HepG2 (cell line): ENCODE results near the gene KAZN. TPM values are rescaled to one million over a fixed set of nuclear protein-coding genes. Genes with fewer than 3 reads are reported as not detected.

Experiments used
- ATAC-seq: fragments of 200-7000 bp; cut with Tn5 transposase; 3 replicates; pipeline ENCODE4 v1.9.1; 2020; ENCODE audit warnings: mild to moderate bottlenecking, moderate library complexity
- BruUV-seq: library from RNA; stranded (reverse); fragments of 400-500 nt; replicated peaks from 2 replicates; lab custom pipeline; 2021; lab: Mats Ljungman, UMichigan
- CTCF ChIA-PET: fragments of 300-600 bp; formaldehyde crosslinking; extraction: SDS; loops from one replicate; lab custom pipeline; 2021; ENCODE audit warnings: low total read pairs, inconsistent platforms, low intra/inter-chr PET ratio; lab: Yijun Ruan, JAX
- POLR2A ChIA-PET: fragments of 350-600 bp; sonication (Branson Sonifier 250); formaldehyde crosslinking; loops from one replicate; lab custom pipeline; 2020; ENCODE audit warnings: antibody characterized with exemption, inconsistent platforms; lab: Yijun Ruan, JAX
- DNase-seq: peaks from one replicate; pipeline ENCODE4 v3.0.0-alpha.2; 2015; ENCODE audit warnings: low spot score
- FAIRE-seq: peaks from 3 replicates; lab custom pipeline; 2011; peaks lifted over from hg19 to GRCh38; lab: Jason Lieb, UNC
- H2AFZ ChIP-seq: one replicate; pipeline ENCODE4 v1.6.1; 2011; ENCODE audit warnings: low read length, inconsistent platforms
- H3K27ac ChIP-seq: fragments of 300-600 bp; 3 replicates; pipeline ENCODE4 v1.8.0; 2011; ENCODE audit warnings: mixed run types, mild to moderate bottlenecking, mixed read lengths, low read length, inconsistent platforms; ENCODE audit not compliant: insufficient read depth; ENCODE audit errors: extremely low read length
- H3K27me3 ChIP-seq, 2 experiments: fragments of 200-600 bp in 1 of 2; 2 replicates in 1 of 2; 3 replicates in 1 of 2; pipeline versions ENCODE4 v1.6.0 to v1.8.0; 2011; ENCODE audit warnings: low read length in 2 of 2, mild to moderate bottlenecking in 2 of 2, moderate library complexity in 2 of 2, inconsistent platforms in 1 of 2; ENCODE audit not compliant: insufficient read depth in 2 of 2, control insufficient read depth in 1 of 2
- H3K36me3 ChIP-seq, 2 experiments: fragments of 200-600 bp in 1 of 2; replicated peaks in 1 of 2; 2 replicates in 1 of 2; 3 replicates in 1 of 2; pipeline versions ENCODE4 v1.5.1 to v1.8.0; 2011; ENCODE audit warnings: low read length in 2 of 2, inconsistent platforms in 1 of 2; ENCODE audit not compliant: insufficient read depth in 2 of 2, control insufficient read depth in 1 of 2
- H3K4me1 ChIP-seq: 2 replicates; pipeline ENCODE4 v1.5.1; 2012; ENCODE audit warnings: low read length, inconsistent platforms; ENCODE audit not compliant: insufficient read depth
- H3K4me2 ChIP-seq: 2 replicates; pipeline ENCODE4 v1.6.0; 2011; ENCODE audit warnings: low read depth, low read length, inconsistent platforms
- H3K4me3 ChIP-seq, 3 experiments: fragments of 200-600 bp in 1 of 3; sonication (generic), shearing (Covaris generic) in 1 of 3; replicated peaks in 1 of 3; 2 replicates each; pipeline ENCODE4 v1.5.1; 2011 to 2016; ENCODE audit warnings: low read length in 3 of 3, inconsistent platforms in 2 of 3, low read depth in 2 of 3, mild to moderate bottlenecking in 2 of 3, control low read depth in 1 of 3, mixed read lengths in 1 of 3; ENCODE audit not compliant: insufficient read depth in 1 of 3
- H3K79me2 ChIP-seq: one replicate; pipeline ENCODE4 v1.6.1; 2011; ENCODE audit warnings: low read length, inconsistent platforms; ENCODE audit not compliant: insufficient read depth
- H3K9ac ChIP-seq: 2 replicates; pipeline ENCODE4 v1.6.0; 2011; ENCODE audit warnings: mild to moderate bottlenecking, low read depth, low read length, inconsistent platforms; ENCODE audit not compliant: insufficient read depth
- H3K9me3 ChIP-seq: 2 replicates; pipeline ENCODE4 v1.5.1; 2012; ENCODE audit warnings: mild to moderate bottlenecking, low read length
- H4K20me1 ChIP-seq: 2 replicates; pipeline ENCODE4 v1.6.0; 2011; ENCODE audit warnings: inconsistent platforms, mild to moderate bottlenecking, low read length, moderate library complexity; ENCODE audit not compliant: insufficient read depth
- GABPA ChIP-seq, 2 experiments: IDR thresholded peaks; 2 replicates each; pipeline ENCODE4 v1.6.1; 2011 to 2016; ENCODE audit warnings: low read depth in 2 of 2, low read length in 1 of 2, missing biosample characterization in 1 of 2, missing genetic modification characterization in 1 of 2
- HMGA1 ChIP-seq: sonication (generic); formaldehyde crosslinking; conservative IDR thresholded peaks from 2 replicates; pipeline ENCODE4 v1.4.0; 2020; ENCODE audit warnings: missing genetic modification reagents
- SUZ12 ChIP-seq: fragments of 150-350 bp; IDR thresholded peaks from 2 replicates; pipeline ENCODE4 v1.6.1; 2014; ENCODE audit warnings: low read depth, low read length
- ZBTB33 ChIP-seq: sonication (generic); formaldehyde crosslinking; IDR thresholded peaks from 2 replicates; pipeline ENCODE4 v1.4.0; 2020; ENCODE audit warnings: missing genetic modification reagents
- ZMYM2 ChIP-seq: sonication (generic); formaldehyde crosslinking; IDR thresholded peaks from 2 replicates; pipeline ENCODE4 v1.8.0; 2022; ENCODE audit warnings: mild to moderate bottlenecking, missing genetic modification reagents
- ZNF362 ChIP-seq: sonication (generic); formaldehyde crosslinking; IDR thresholded peaks from 2 replicates; pipeline ENCODE4 v1.4.0; 2020; ENCODE audit warnings: missing genetic modification reagents, mild to moderate bottlenecking, borderline replicate concordance
- ZNF687 ChIP-seq: sonication (generic); formaldehyde crosslinking; IDR thresholded peaks from 2 replicates; pipeline ENCODE4 v1.5.1; 2020; ENCODE audit warnings: mild to moderate bottlenecking, missing genetic modification reagents, moderate library complexity
- WGBS: methylation state at CpG from one replicate; pipeline ENCODE4 v1.1.6; 2017; ENCODE audit warnings: low lambda C conversion rate; 5-methylcytosine and 5-hydroxymethylcytosine counted together
- in situ Hi-C: cut with HindIII; loops from 2 replicates; pipeline ENCODE4 v1.10.0; 2017; ENCODE audit warnings: low pct_unique_long_range_greater_than_20kb; ENCODE audit not compliant: extremely low pct_ligation_motif_present
- intact Hi-C: fragments of 100-400 bp; cut with micrococcal nuclease; formaldehyde crosslinking; loops from one replicate; pipeline ENCODE4 v1.10.0; 2022; ENCODE audit not compliant: unreplicated experiment
- polyA plus RNA-seq, 8 experiments: library from polyadenylated mRNA; depleted of rRNA in 3 of 8; stranded (reverse) in 7 of 8; unstranded in 1 of 8; fragments of >200 nt; fragmentation: Illumina TruSeq in 4 of 8; extraction: Trizol in 4 of 8; gene quantifications; 2 replicates each; pipeline versions ENCODE4 v1.2.1 to v1.2.3, GENCODE V29; 2011 to 2016; ENCODE audit warnings: low read depth in 4 of 8, missing spikeins in 1 of 8, mixed read lengths in 1 of 8; ENCODE audit not compliant: insufficient read depth in 1 of 8
- total RNA-seq, 5 experiments: library from RNA; depleted of rRNA; stranded (reverse); fragments of >200 nt; fragmentation: Illumina TruSeq; extraction: Trizol; gene quantifications; 2 replicates each; pipeline ENCODE4 v1.2.3, GENCODE V29; 2016; ENCODE audit warnings: low read depth in 1 of 5

KAZN gene
- total and polyA plus RNA-seq, 2 of the 13 experiments (the other 11 are each of a cell fraction or from before 2014, with no cell fraction given) = 10.4 to 13.5 TPM

GRCh38 chr1:14971221-14971620 lies 372.7 kb downstream of the KAZN start (continued):
- no peak for TF ChIP-seq ZMYM2 (CRISPR knock-in tag)
- TF ChIP-seq GABPA (IDR thresholded peaks at IDR 0.05; ENCODE audit: low read depth, low read length) = no peak
- no peak for TF ChIP-seq GABPA (CRISPR knock-in tag; IDR thresholded peaks at IDR 0.05; ENCODE audit: low read depth)
- TF ChIP-seq SUZ12 = no peak

- DNase-seq (no peak), FAIRE-seq (no peak), ATAC-seq (no peak)
- H3K36me3 ChIP-seq = peaks cover 9 to 47% of the 10 kb centered on the region in 2 experiments; a peak in 4 of 5 replicates
- peak; percentile 14; the same call in 1 of the 2 replicates for TF ChIP-seq ZNF687 (CRISPR knock-in tag)
- no peak for TF ChIP-seq HMGA1
- TF ChIP-seq ZBTB33 (CRISPR knock-in tag) = 0 out of 2 replicates have a peak, but pooled peaks have one; percentile 29
- TF ChIP-seq ZNF362 (CRISPR knock-in tag) = 0 out of 2 replicates have a peak, but pooled peaks have one; percentile 27
- no peaks in the 10 kb centered on the region for H3K27me3 ChIP-seq
- intact Hi-C loops (no loop called here), in situ Hi-C loops (no loop called here)
- H4K20me1 ChIP-seq = no peaks in the 10 kb centered on the region
- BruUV-seq = no TSS peak
- H3K4me1 ChIP-seq = peaks cover 21% of the 10 kb centered on the region; the same call in 1 of the 2 replicates
- no peak overlapping the region for H3K4me2 ChIP-seq
- no peak overlapping the region for H3K4me3 ChIP-seq
- no peak overlapping the region for H2AFZ ChIP-seq
- ChIA-PET CTCF (no interaction called here), POLR2A (no interaction called here)
- H3K9me3 ChIP-seq = peaks cover 15% of the 10 kb centered on the region
- H3K79me2 ChIP-seq = peaks cover 6% of the 10 kb centered on the region
- no peak overlapping the region for H3K9ac ChIP-seq
- 100% methylated on average over 4 of the region's 7 CpGs for WGBS
- no peak overlapping the region for H3K27ac ChIP-seq
Measured at GRCh38 chr1:14972107-14972506, 373.6 kb downstream of the KAZN start.
